Testis (tissue), 3 donors: Measurements from ENCODE around the gene NOVA1. TPM values are rescaled to one million over a fixed set of nuclear protein-coding genes. Genes with fewer than 3 reads are reported as not detected.

ENCODE experiments used
- DNase-seq: peaks from one replicate; pipeline ENCODE4 v3.0.0-alpha.2; 2019
- H3K27ac ChIP-seq, 2 donors: fragments of 200-600 bp; sonication (generic); one replicate each; pipeline ENCODE4 v1.5.1; 2019
- H3K27me3 ChIP-seq: fragments of 200-600 bp; sonication (generic); one replicate; pipeline ENCODE4 v1.5.1; 2019
- H3K36me3 ChIP-seq: fragments of 200-600 bp; sonication (generic); one replicate; pipeline ENCODE4 v1.5.1; 2017; ENCODE audit warnings: low read depth; ENCODE audit errors: missing control alignments
- H3K4me1 ChIP-seq: fragments of 200-600 bp; sonication (generic); one replicate; pipeline ENCODE4 v1.5.1; 2019
- H3K4me3 ChIP-seq, 2 donors: fragments of 200-600 bp; sonication (generic); one replicate each; pipeline ENCODE4 v1.5.1; 2017 to 2019
- H3K9me3 ChIP-seq: fragments of 200-600 bp; sonication (generic); one replicate; pipeline ENCODE4 v1.5.1; 2017
- CTCF ChIP-seq, 3 experiments: fragments of 450-650 bp in 2 of 3; fragments of 200-600 bp in 1 of 3; sonication (generic) in 1 of 3; IDR thresholded peaks; one replicate each; pipeline ENCODE4 v1.5.1; 2016 to 2019; ENCODE audit warnings: antibody characterized with exemption in 3 of 3, mild to moderate bottlenecking in 2 of 3, moderate library complexity in 1 of 3
- POLR2A ChIP-seq: fragments of 450-650 bp; IDR thresholded peaks from one replicate; pipeline ENCODE4 v1.6.1; 2017; ENCODE audit warnings: antibody characterized with exemption, mild to moderate bottlenecking, moderate library complexity
- WGBS, 2 donors: methylation state at CpG; one replicate each; pipeline ENCODE4 v1.1.5; 2018; 5-methylcytosine and 5-hydroxymethylcytosine counted together
- intact Hi-C: fragments of 100-400 bp; cut with DNase I; formaldehyde crosslinking; loops from one replicate; pipeline ENCODE4 v1.15.1; 2023; ENCODE audit warnings: low total_unique reads
- polyA plus RNA-seq: library from polyadenylated mRNA; stranded (reverse); fragments of 350-450 nt; fragmentation: Illumina TruSeq; extraction: RNeasy Lipid Tissue Mini Kit (QIAGEN cat#74804); gene quantifications from one replicate; pipeline ENCODE4 v1.2.3, GENCODE V29; 2014; ENCODE audit warnings: low read depth, low replicate concordance; ENCODE audit not compliant: insufficient read depth
- total RNA-seq, 2 donors: library from RNA; depleted of rRNA; stranded (reverse); fragments of >200 nt; gene quantifications; one replicate each; pipeline ENCODE4 v1.2.3, GENCODE V29; 2016

Gene NOVA1
- total and polyA plus RNA-seq, 3 donors from 2014 or later = 15.0 to 22.3 (median 15.5) TPM

GRCh38 chr14:26597071-26597588 lies 703 bp downstream of the NOVA1 start:
- WGBS, 2 donors = 0% methylated on average over 18 to 22 of the region's 33 CpGs
- Histone ChIP-seq H3K36me3 (no peaks in the 10 kb centered on the region), H3K4me1 (peaks cover 4% of the 10 kb centered on the region), H3K27me3 (no peaks in the 10 kb centered on the region), H3K27ac (peak overlapping the region; percentile 63 to 91), H3K4me3 (peak overlapping the region; percentile 69 to 78), H3K9me3 (no peaks in the 10 kb centered on the region)
- intact Hi-C loops = no loop called here
- TF ChIP-seq POLR2A = no peak
- no peak for TF ChIP-seq CTCF (IDR thresholded peaks at IDR 0.05)
- DNase-seq = peak; percentile 54

GRCh38 chr14:26596543-26597061 lies 1.2 kb downstream of the NOVA1 start:
- no peak for TF ChIP-seq POLR2A
- no peak for TF ChIP-seq CTCF (IDR thresholded peaks at IDR 0.05)
- Histone ChIP-seq H3K27ac (peak overlapping the region; percentile 63 to 91), H3K36me3 (no peaks in the 10 kb centered on the region), H3K27me3 (no peaks in the 10 kb centered on the region), H3K4me1 (peaks cover 4% of the 10 kb centered on the region), H3K4me3 (peak overlapping the region; percentile 69 to 78), H3K9me3 (no peaks in the 10 kb centered on the region)
- intact Hi-C loops = no loop called here
- DNase-seq = peak; percentile 22
- 1% methylated on average over 21 of the region's 21 CpGs for WGBS, 2 donors

- H3K4me1 ChIP-seq = peaks cover 4% of the 10 kb centered on the region
- H3K9me3 ChIP-seq = no peaks in the 10 kb centered on the region
- H3K27ac ChIP-seq = no peak overlapping the region
- DNase-seq = no peak
- H3K4me3 ChIP-seq = peak overlapping the region; percentile 69 to 78
- TF ChIP-seq CTCF (IDR thresholded peaks at IDR 0.05) (no peak), POLR2A (no peak)
- H3K36me3 ChIP-seq = no peaks in the 10 kb centered on the region
- intact Hi-C loops = no loop called here
- H3K27me3 ChIP-seq = no peaks in the 10 kb centered on the region
- 18 to 21% methylated on average over 8 of the region's 8 CpGs for WGBS, 2 donors
These were observed 1.8 kb downstream of the NOVA1 start for GRCh38 chr14:26595926-26596542.

GRCh38 chr14:26594756-26595545 lies 2.9 kb downstream of the NOVA1 start:
- Histone ChIP-seq H3K36me3 (no peaks in the 10 kb centered on the region), H3K9me3 (no peaks in the 10 kb centered on the region), H3K4me1 (peaks cover 4% of the 10 kb centered on the region), H3K4me3 (no peak overlapping the region), H3K27me3 (no peaks in the 10 kb centered on the region), H3K27ac (no peak overlapping the region)
- no peak for TF ChIP-seq CTCF (IDR thresholded peaks at IDR 0.05)
- TF ChIP-seq POLR2A = no peak
- DNase-seq = no peak
- WGBS, 2 donors = 69 to 79% methylated on average over 2 of the region's 2 CpGs
- intact Hi-C loops = no loop called here
